Esophagus muscularis mucosa (tissue), 4 donors: Measurements from ENCODE around the gene SLC25A26. TPM values are rescaled to one million over a fixed set of nuclear protein-coding genes. Genes with fewer than 3 reads are reported as not detected.
"Not testable (repeated sequence)": the region's sequence is repeated elsewhere in the genome, so short reads cannot be mapped to it uniquely, and the experiment has no call there.

ENCODE experiments used
- DNase-seq: peaks from one replicate; pipeline ENCODE4 v3.0.0-alpha.2; 2017; ENCODE audit errors: extremely low spot score
- H3K27ac ChIP-seq, 4 donors: fragments of 200-600 bp; sonication (generic); replicated peaks in 1 of 4; 1 replicate in 3 of 4; 2 replicates in 1 of 4; pipeline ENCODE4 v1.5.1; 2016 to 2019; ENCODE audit warnings: mild to moderate bottlenecking in 1 of 4
- H3K27me3 ChIP-seq, 4 donors: fragments of 200-600 bp; sonication (generic); one replicate each; pipeline versions ENCODE4 v1.5.1 to v1.6.0; 2016 to 2019
- H3K36me3 ChIP-seq, 4 donors: fragments of 200-600 bp; sonication (generic); one replicate each; pipeline ENCODE4 v1.5.1; 2016 to 2019
- H3K4me1 ChIP-seq, 4 donors: fragments of 200-600 bp; sonication (generic); one replicate each; pipeline ENCODE4 v1.5.1; 2016 to 2019
- H3K4me3 ChIP-seq, 4 donors: fragments of 200-600 bp; sonication (generic); 1 replicate in 2 of 4; 2 replicates in 2 of 4; pipeline ENCODE4 v1.5.1; 2016 to 2019; ENCODE audit warnings: mild to moderate bottlenecking in 4 of 4, moderate library complexity in 1 of 4
- H3K9me3 ChIP-seq, 4 donors: fragments of 200-600 bp; sonication (generic); 1 replicate in 3 of 4; 2 replicates in 1 of 4; pipeline ENCODE4 v1.5.1; 2016 to 2019
- EP300 ChIP-seq: sonication (generic); formaldehyde crosslinking; IDR thresholded peaks from one replicate; pipeline ENCODE4 v1.6.1; 2017; ENCODE audit warnings: antibody characterized with exemption
- POLR2A ChIP-seq: fragments of 450-650 bp; IDR thresholded peaks from one replicate; pipeline ENCODE4 v1.6.1; 2017; ENCODE audit warnings: antibody characterized with exemption, moderate library complexity, mild to moderate bottlenecking, low read depth
- POLR2AphosphoS5 ChIP-seq, 2 donors: sonication (generic); formaldehyde crosslinking; IDR thresholded peaks; one replicate each; pipeline ENCODE4 v1.6.1; 2017; ENCODE audit warnings: antibody characterized with exemption in 2 of 2
- WGBS: methylation state at CpG from one replicate; pipeline ENCODE4 v1.1.5; 2018; 5-methylcytosine and 5-hydroxymethylcytosine counted together
- intact Hi-C: fragments of 100-400 bp; cut with DNase I; formaldehyde crosslinking; loops from one replicate; pipeline ENCODE4 v1.15.1; 2023
- total RNA-seq, 4 donors: library from RNA; depleted of rRNA; stranded (reverse); fragments of >200 nt; gene quantifications; one replicate each; pipeline versions ENCODE4 v1.1.0 to v1.2.1, GENCODE V29; 2016
- TF ChIP-seq, protein P1 (sequence below), 3 experiments: fragments of 200-600 bp in 2 of 3; fragments of 450-650 bp in 1 of 3; sonication (generic) in 2 of 3; IDR thresholded peaks; one replicate each; pipeline ENCODE4 v1.5.1; 2017 to 2019; ENCODE audit warnings: antibody characterized with exemption in 3 of 3, mild to moderate bottlenecking in 2 of 3, moderate library complexity in 1 of 3

SLC25A26 gene
- total RNA-seq, 4 donors from 2014 or later = 23.0 to 39.0 (median 26.0) TPM

GRCh38 chr3:66215106-66215505, 5.7 kb upstream of the SLC25A26 start:
- Histone ChIP-seq H3K27ac (no peak overlapping the region), H3K4me1 (peaks cover 3 to 4% (median 4%) of the 10 kb centered on the region in 4 donors), H3K4me3 (no peak overlapping the region), H3K27me3 (no peaks in the 10 kb centered on the region), H3K9me3 (no peaks in the 10 kb centered on the region), H3K36me3 (no peaks in the 10 kb centered on the region)
- no peak for DNase-seq
- intact Hi-C loops = no loop called here
- TF ChIP-seq POLR2AphosphoS5 (IDR thresholded peaks at IDR 0.05) (no peak), POLR2A (no peak), EP300 (no peak)
- TF ChIP-seq, protein P1, sequence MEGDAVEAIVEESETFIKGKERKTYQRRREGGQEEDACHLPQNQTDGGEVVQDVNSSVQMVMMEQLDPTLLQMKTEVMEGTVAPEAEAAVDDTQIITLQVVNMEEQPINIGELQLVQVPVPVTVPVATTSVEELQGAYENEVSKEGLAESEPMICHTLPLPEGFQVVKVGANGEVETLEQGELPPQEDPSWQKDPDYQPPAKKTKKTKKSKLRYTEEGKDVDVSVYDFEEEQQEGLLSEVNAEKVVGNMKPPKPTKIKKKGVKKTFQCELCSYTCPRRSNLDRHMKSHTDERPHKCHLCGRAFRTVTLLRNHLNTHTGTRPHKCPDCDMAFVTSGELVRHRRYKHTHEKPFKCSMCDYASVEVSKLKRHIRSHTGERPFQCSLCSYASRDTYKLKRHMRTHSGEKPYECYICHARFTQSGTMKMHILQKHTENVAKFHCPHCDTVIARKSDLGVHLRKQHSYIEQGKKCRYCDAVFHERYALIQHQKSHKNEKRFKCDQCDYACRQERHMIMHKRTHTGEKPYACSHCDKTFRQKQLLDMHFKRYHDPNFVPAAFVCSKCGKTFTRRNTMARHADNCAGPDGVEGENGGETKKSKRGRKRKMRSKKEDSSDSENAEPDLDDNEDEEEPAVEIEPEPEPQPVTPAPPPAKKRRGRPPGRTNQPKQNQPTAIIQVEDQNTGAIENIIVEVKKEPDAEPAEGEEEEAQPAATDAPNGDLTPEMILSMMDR (IDR thresholded peaks at IDR 0.05) = no peak
- WGBS = 72% methylated on average over 2 of the region's 2 CpGs

DNA sequence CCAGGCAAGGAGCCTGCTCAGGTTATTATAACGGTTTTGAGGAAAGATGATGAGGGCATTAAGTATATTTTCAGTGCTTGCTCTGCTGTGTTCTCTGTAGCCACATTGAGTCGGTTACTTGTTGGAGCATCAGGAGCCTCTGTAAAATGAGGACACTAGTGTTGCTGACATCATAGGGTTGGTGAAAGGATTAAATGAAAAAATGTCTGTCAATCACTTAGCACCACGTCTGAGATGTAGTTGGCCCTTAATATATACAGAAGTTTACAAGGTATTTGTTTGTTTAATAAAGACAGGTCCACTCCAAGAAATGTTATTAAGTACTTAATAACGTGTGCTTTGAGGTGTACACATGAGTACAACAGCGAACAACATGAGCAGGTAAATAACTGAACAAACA, 735 bp upstream of the SLC25A26 start:
- 23% methylated on average over 5 of the region's 5 CpGs for WGBS
- no peaks in the 10 kb centered on the region for H3K27me3 ChIP-seq
- H3K4me3 ChIP-seq = peak overlapping the region; percentile 67 to 86 (median 74)
- peaks cover 0 to 15% (median 2%) of the 10 kb centered on the region in 4 donors for H3K36me3 ChIP-seq
- H3K4me1 ChIP-seq = peaks cover 11 to 18% (median 15%) of the 10 kb centered on the region in 4 donors
- intact Hi-C loops = no loop called here
- no peaks in the 10 kb centered on the region for H3K9me3 ChIP-seq
- H3K27ac ChIP-seq = peak overlapping the region; percentile 73 to 80 (median 78)
- no peak for TF ChIP-seq POLR2A
- TF ChIP-seq, protein P1 (IDR thresholded peaks at IDR 0.05) = no peak
- TF ChIP-seq POLR2AphosphoS5 (IDR thresholded peaks at IDR 0.05) = no peak
- no peak for TF ChIP-seq EP300
- DNase-seq = no peak

- H3K27me3 ChIP-seq = no peaks in the 10 kb centered on the region
- DNase-seq = no peak
- WGBS = 96% methylated on average over 1 of the region's 1 CpG
- peaks cover 0 to 22% (median 2%) of the 10 kb centered on the region in 4 donors for H3K36me3 ChIP-seq
- TF ChIP-seq POLR2AphosphoS5 (IDR thresholded peaks at IDR 0.05) (no peak), POLR2A (no peak), EP300 (no peak)
- TF ChIP-seq, protein P1 (IDR thresholded peaks at IDR 0.05) = no peak
- no peaks in the 10 kb centered on the region for H3K9me3 ChIP-seq
- peaks cover 11 to 18% (median 15%) of the 10 kb centered on the region in 4 donors for H3K4me1 ChIP-seq
- H3K4me3 ChIP-seq = no peak overlapping the region
- no peak overlapping the region for H3K27ac ChIP-seq
- intact Hi-C loops = no loop called here
Measured at GRCh38 chr3:66224220-66224619, 3.4 kb downstream of the SLC25A26 start.

- Histone ChIP-seq H3K36me3 (peaks cover 0 to 22% (median 2%) of the 10 kb centered on the region in 4 donors), H3K4me1 (peaks cover 7 to 11% (median 9%) of the 10 kb centered on the region in 4 donors)
- DNase-seq, H3K9me3 ChIP-seq, H3K27ac ChIP-seq, H3K27me3 ChIP-seq, intact Hi-C loops, H3K4me3 ChIP-seq: not testable (repeated sequence)
- 95% methylated on average over 3 of the region's 3 CpGs for WGBS
Measured at GRCh38 chr3:66226093-66226492, 5.3 kb downstream of the SLC25A26 start.

DNA sequence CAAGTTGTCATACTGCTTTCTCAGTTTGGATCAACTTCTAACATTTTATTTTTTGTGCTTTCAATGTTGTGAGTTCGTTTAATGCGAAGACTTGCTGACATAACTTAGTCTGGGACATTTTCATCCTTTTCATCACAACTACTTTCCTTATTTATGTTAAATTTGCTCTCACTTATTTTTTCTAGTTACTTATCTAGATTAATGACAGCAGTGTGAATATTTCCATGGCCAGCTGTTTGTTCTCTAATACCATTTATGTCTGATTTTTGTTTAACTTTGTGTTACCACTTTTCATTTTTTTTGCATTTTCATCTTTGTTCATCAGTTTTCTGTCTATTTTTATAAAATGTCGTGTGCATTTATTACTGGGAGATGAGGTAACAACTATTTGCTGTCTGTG, 6.2 kb downstream of the SLC25A26 start:
- no peak for DNase-seq

More for the DNA sequence above, 6.2 kb downstream of the SLC25A26 start:
- intact Hi-C loops = no loop called here
- Histone ChIP-seq H3K36me3 (peaks cover 0 to 22% (median 2%) of the 10 kb centered on the region in 4 donors), H3K27ac (no peak overlapping the region), H3K9me3 (no peaks in the 10 kb centered on the region), H3K4me3 (no peak overlapping the region), H3K4me1 (peaks cover 0 to 3% (median under 1%) of the 10 kb centered on the region in 4 donors), H3K27me3 (no peaks in the 10 kb centered on the region)
- 59% methylated on average over 3 of the region's 3 CpGs for WGBS
- TF ChIP-seq POLR2A = no peak
- no peak for TF ChIP-seq EP300
- TF ChIP-seq, protein P1 (IDR thresholded peaks at IDR 0.05) = no peak
- TF ChIP-seq POLR2AphosphoS5 (IDR thresholded peaks at IDR 0.05) = no peak
